HepG2 (cell line): ENCODE results near the gene ZCCHC8. TPM values are rescaled to one million over a fixed set of nuclear protein-coding genes. Genes with fewer than 3 reads are reported as not detected.

Experiments used
- BRD4 ChIP-seq: sonication (generic); formaldehyde crosslinking; IDR thresholded peaks from 2 replicates; pipeline ENCODE4 v1.4.0; 2020; ENCODE audit warnings: missing genetic modification reagents
- EEA1 ChIP-seq: sonication (generic); formaldehyde crosslinking; IDR thresholded peaks from 2 replicates; pipeline ENCODE4 v1.5.1; 2020; ENCODE audit warnings: mild to moderate bottlenecking, missing genetic modification reagents, borderline replicate concordance
- HNRNPK ChIP-seq: fragments of 200-400 bp; formaldehyde crosslinking; IDR thresholded peaks from 2 replicates; pipeline ENCODE4 v1.6.1; 2018; ENCODE audit warnings: low read length, low read depth, moderate library complexity, mild to moderate bottlenecking; ENCODE audit not compliant: poor library complexity, severe bottlenecking
- MYNN ChIP-seq: sonication (generic); formaldehyde crosslinking; IDR thresholded peaks from 2 replicates; pipeline ENCODE4 v1.4.0; 2020; ENCODE audit warnings: mild to moderate bottlenecking, low read depth, missing genetic modification reagents
- RBM39 ChIP-seq: fragments of 200-400 bp; formaldehyde crosslinking; IDR thresholded peaks from one replicate; pipeline ENCODE4 v1.6.1; 2018; ENCODE audit warnings: antibody characterized with exemption, mild to moderate bottlenecking, low read depth, low read length; ENCODE audit not compliant: poor library complexity, severe bottlenecking
- SSRP1 ChIP-seq: IDR thresholded peaks from 2 replicates; pipeline ENCODE4 v1.6.1; 2016; ENCODE audit warnings: control low read depth
- TBX2 ChIP-seq: sonication (generic); formaldehyde crosslinking; IDR thresholded peaks from 2 replicates; pipeline ENCODE4 v1.5.0; 2020; ENCODE audit warnings: missing genetic modification reagents, mild to moderate bottlenecking, borderline replicate concordance
- ZC3H13 ChIP-seq: sonication (generic); formaldehyde crosslinking; IDR thresholded peaks from 2 replicates; pipeline ENCODE4 v1.8.1; 2023; ENCODE audit warnings: mild to moderate bottlenecking, missing genetic modification reagents, moderate library complexity
- ZNF256 ChIP-seq: sonication (generic); formaldehyde crosslinking; conservative IDR thresholded peaks from 2 replicates; pipeline ENCODE4 v1.4.0; 2020; ENCODE audit warnings: missing genetic modification reagents
- ZSCAN20 ChIP-seq: sonication (generic); formaldehyde crosslinking; IDR thresholded peaks from 2 replicates; pipeline ENCODE4 v1.4.0; 2020; ENCODE audit warnings: missing genetic modification reagents, mild to moderate bottlenecking, borderline replicate concordance
- polyA plus RNA-seq, 8 experiments: library from polyadenylated mRNA; depleted of rRNA in 3 of 8; stranded (reverse) in 7 of 8; unstranded in 1 of 8; fragments of >200 nt; fragmentation: Illumina TruSeq in 4 of 8; extraction: Trizol in 4 of 8; gene quantifications; 2 replicates each; pipeline versions ENCODE4 v1.2.1 to v1.2.3, GENCODE V29; 2011 to 2016; ENCODE audit warnings: low read depth in 4 of 8, missing spikeins in 1 of 8, mixed read lengths in 1 of 8; ENCODE audit not compliant: insufficient read depth in 1 of 8
- total RNA-seq, 5 experiments: library from RNA; depleted of rRNA; stranded (reverse); fragments of >200 nt; fragmentation: Illumina TruSeq; extraction: Trizol; gene quantifications; 2 replicates each; pipeline ENCODE4 v1.2.3, GENCODE V29; 2016; ENCODE audit warnings: low read depth in 1 of 5
- TF ChIP-seq, protein P1 (sequence below): sonication (generic); formaldehyde crosslinking; IDR thresholded peaks from 2 replicates; pipeline ENCODE4 v1.4.0; 2020; ENCODE audit warnings: missing genetic modification reagents, borderline replicate concordance
- TF ChIP-seq, protein P2 (sequence below): IDR thresholded peaks from 2 replicates; pipeline ENCODE4 v1.6.1; 2016; ENCODE audit warnings: mild to moderate bottlenecking
- TF ChIP-seq, protein P3 (sequence below): IDR thresholded peaks from 2 replicates; pipeline ENCODE4 v1.6.1; 2016
- TF ChIP-seq, protein P4 (sequence below): IDR thresholded peaks from 2 replicates; pipeline ENCODE4 v1.4.0; 2020; ENCODE audit warnings: mild to moderate bottlenecking, missing genetic modification reagents
- TF ChIP-seq, protein P5 (sequence below): sonication (generic); formaldehyde crosslinking; IDR thresholded peaks from 2 replicates; pipeline ENCODE4 v1.4.0; 2020; ENCODE audit warnings: mild to moderate bottlenecking, missing genetic modification reagents

Gene ZCCHC8
- total and polyA plus RNA-seq, 2 of the 13 experiments (the other 11 are each of a cell fraction or from before 2014, with no cell fraction given): 18.6 to 20.9 TPM

DNA sequence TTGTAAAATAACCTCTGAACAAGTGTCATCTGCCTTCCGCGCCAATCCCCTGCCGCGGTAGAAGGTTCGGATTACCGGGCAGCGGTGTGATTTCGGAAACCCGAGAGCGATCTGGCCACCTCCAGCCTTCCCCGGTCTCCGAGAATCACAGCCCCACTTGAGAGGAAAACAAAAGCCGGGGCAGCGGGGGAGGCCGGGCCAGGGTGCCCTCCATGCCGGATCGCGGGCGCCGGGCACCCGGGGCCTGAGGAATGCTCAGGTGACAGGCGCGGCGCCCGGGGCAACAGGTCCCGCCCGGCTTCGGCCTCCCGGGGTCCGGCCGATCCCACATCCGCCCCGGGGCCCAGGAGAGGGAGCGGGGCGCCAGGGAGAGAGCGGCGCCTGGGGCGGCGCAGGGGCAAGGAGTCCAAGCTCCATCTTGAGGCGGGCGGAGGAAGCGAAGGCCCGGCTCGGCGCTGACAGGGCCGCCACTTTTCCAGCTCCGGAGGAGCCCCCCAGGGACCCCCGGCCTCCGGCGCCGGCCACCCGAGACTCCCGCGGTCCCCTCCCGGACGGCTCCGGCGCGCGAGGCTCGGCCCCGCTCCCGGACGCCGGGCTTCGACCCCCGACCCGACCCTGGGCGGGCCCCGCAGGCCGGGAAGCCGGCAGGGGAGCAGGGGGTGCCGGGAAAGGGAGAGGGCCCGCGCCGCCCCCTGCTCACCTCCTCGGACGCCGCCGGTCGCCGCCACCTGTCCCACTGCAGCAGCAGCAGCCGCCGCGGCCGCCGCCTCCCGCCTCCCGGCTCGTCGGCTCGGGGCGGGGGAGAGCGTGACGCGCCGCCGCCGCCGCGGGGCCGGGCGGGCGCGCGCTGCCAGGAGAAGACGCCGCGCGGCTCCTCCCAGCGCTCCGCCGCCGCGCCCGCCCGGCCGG, 78.7 kb downstream of the ZCCHC8 start, which contains the start of gene CLIP1 (continued):
- TF ChIP-seq, protein P1, sequence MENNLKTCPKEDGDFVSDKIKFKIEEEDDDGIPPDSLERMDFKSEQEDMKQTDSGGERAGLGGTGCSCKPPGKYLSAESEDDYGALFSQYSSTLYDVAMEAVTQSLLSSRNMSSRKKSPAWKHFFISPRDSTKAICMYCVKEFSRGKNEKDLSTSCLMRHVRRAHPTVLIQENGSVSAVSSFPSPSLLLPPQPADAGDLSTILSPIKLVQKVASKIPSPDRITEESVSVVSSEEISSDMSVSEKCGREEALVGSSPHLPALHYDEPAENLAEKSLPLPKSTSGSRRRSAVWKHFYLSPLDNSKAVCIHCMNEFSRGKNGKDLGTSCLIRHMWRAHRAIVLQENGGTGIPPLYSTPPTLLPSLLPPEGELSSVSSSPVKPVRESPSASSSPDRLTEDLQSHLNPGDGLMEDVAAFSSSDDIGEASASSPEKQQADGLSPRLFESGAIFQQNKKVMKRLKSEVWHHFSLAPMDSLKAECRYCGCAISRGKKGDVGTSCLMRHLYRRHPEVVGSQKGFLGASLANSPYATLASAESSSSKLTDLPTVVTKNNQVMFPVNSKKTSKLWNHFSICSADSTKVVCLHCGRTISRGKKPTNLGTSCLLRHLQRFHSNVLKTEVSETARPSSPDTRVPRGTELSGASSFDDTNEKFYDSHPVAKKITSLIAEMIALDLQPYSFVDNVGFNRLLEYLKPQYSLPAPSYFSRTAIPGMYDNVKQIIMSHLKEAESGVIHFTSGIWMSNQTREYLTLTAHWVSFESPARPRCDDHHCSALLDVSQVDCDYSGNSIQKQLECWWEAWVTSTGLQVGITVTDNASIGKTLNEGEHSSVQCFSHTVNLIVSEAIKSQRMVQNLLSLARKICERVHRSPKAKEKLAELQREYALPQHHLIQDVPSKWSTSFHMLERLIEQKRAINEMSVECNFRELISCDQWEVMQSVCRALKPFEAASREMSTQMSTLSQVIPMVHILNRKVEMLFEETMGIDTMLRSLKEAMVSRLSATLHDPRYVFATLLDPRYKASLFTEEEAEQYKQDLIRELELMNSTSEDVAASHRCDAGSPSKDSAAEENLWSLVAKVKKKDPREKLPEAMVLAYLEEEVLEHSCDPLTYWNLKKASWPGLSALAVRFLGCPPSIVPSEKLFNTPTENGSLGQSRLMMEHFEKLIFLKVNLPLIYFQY (CRISPR knock-in tag): no peak
- TF ChIP-seq, protein P2, sequence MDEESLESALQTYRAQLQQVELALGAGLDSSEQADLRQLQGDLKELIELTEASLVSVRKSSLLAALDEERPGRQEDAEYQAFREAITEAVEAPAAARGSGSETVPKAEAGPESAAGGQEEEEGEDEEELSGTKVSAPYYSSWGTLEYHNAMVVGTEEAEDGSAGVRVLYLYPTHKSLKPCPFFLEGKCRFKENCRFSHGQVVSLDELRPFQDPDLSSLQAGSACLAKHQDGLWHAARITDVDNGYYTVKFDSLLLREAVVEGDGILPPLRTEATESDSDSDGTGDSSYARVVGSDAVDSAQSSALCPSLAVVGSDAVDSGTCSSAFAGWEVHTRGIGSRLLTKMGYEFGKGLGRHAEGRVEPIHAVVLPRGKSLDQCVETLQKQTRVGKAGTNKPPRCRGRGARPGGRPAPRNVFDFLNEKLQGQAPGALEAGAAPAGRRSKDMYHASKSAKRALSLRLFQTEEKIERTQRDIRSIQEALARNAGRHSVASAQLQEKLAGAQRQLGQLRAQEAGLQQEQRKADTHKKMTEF (CRISPR knock-in tag): no peak; the same call in 1 of the 2 replicates
- no peak for TF ChIP-seq BRD4 (CRISPR knock-in tag)
- no peak for TF ChIP-seq ZC3H13
- TF ChIP-seq, protein P3, sequence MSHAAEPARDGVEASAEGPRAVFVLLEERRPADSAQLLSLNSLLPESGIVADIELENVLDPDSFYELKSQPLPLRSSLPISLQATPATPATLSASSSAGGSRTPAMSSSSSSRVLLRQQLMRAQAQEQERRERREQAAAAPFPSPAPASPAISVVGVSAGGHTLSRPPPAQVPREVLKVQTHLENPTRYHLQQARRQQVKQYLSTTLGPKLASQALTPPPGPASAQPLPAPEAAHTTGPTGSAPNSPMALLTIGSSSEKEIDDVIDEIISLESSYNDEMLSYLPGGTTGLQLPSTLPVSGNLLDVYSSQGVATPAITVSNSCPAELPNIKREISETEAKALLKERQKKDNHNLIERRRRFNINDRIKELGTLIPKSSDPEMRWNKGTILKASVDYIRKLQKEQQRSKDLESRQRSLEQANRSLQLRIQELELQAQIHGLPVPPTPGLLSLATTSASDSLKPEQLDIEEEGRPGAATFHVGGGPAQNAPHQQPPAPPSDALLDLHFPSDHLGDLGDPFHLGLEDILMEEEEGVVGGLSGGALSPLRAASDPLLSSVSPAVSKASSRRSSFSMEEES (CRISPR knock-in tag): no peak
- TF ChIP-seq HNRNPK: peak; percentile 57
- TF ChIP-seq RBM39: peak; percentile 41
- TF ChIP-seq MYNN (CRISPR knock-in tag): no peak
- TF ChIP-seq EEA1 (CRISPR knock-in tag): no peak
- TF ChIP-seq ZSCAN20 (CRISPR knock-in tag): 0 out of 2 replicates have a peak, but pooled peaks have one; percentile 37
- no peak for TF ChIP-seq SSRP1
- TF ChIP-seq, protein P4, sequence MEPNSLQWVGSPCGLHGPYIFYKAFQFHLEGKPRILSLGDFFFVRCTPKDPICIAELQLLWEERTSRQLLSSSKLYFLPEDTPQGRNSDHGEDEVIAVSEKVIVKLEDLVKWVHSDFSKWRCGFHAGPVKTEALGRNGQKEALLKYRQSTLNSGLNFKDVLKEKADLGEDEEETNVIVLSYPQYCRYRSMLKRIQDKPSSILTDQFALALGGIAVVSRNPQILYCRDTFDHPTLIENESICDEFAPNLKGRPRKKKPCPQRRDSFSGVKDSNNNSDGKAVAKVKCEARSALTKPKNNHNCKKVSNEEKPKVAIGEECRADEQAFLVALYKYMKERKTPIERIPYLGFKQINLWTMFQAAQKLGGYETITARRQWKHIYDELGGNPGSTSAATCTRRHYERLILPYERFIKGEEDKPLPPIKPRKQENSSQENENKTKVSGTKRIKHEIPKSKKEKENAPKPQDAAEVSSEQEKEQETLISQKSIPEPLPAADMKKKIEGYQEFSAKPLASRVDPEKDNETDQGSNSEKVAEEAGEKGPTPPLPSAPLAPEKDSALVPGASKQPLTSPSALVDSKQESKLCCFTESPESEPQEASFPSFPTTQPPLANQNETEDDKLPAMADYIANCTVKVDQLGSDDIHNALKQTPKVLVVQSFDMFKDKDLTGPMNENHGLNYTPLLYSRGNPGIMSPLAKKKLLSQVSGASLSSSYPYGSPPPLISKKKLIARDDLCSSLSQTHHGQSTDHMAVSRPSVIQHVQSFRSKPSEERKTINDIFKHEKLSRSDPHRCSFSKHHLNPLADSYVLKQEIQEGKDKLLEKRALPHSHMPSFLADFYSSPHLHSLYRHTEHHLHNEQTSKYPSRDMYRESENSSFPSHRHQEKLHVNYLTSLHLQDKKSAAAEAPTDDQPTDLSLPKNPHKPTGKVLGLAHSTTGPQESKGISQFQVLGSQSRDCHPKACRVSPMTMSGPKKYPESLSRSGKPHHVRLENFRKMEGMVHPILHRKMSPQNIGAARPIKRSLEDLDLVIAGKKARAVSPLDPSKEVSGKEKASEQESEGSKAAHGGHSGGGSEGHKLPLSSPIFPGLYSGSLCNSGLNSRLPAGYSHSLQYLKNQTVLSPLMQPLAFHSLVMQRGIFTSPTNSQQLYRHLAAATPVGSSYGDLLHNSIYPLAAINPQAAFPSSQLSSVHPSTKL (CRISPR knock-in tag): no peak
- TF ChIP-seq, protein P5, sequence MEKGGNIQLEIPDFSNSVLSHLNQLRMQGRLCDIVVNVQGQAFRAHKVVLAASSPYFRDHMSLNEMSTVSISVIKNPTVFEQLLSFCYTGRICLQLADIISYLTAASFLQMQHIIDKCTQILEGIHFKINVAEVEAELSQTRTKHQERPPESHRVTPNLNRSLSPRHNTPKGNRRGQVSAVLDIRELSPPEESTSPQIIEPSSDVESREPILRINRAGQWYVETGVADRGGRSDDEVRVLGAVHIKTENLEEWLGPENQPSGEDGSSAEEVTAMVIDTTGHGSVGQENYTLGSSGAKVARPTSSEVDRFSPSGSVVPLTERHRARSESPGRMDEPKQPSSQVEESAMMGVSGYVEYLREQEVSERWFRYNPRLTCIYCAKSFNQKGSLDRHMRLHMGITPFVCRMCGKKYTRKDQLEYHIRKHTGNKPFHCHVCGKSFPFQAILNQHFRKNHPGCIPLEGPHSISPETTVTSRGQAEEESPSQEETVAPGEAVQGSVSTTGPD (CRISPR knock-in tag): no peak
- TF ChIP-seq TBX2 (CRISPR knock-in tag): 0 out of 2 replicates have a peak, but pooled peaks have one; percentile 26
- no peak for TF ChIP-seq ZNF256 (CRISPR knock-in tag)
